ENCODE data around the gene LEFTY2.

The LEFTY2 gene

GRCh38 chr1:225907341-225907740 lies 33.7 kb downstream of the LEFTY2 start:
- Histone ChIP-seq H3K4me3 (ENCODE audit: low read depth, low read length) (no peak overlapping the region), H3K36me3 (ENCODE audit: control insufficient read depth in 2 of 2, insufficient read depth in 1 of 2, low read length in 2 of 2) (no peaks in the 10 kb centered on the region), H3K9me3 (ENCODE audit: control insufficient read depth, insufficient read depth, low read depth, low read length) (no peaks in the 10 kb centered on the region), H3K4me1 (ENCODE audit: control insufficient read depth, insufficient read depth, low read length) (no peaks in the 10 kb centered on the region), H3K27ac (ENCODE audit: extremely low read depth, low read depth, low read length) (no peak overlapping the region)
- ChIA-PET POLR2A (no interaction called here), CTCF (interaction anchor here (2.9 kb wide), 1 partner anchor 433 kb away, joined by 18 read pairs; no protein-coding TSS in a partner anchor)
- TF ChIP-seq ZNF621 (tag by site-specific recombination; IDR thresholded peaks at IDR 0.05) (no peak), ZNF473 (tag by site-specific recombination; IDR thresholded peaks at IDR 0.05) (no peak), ZNF2 (tag by site-specific recombination; IDR thresholded peaks at IDR 0.05) (no peak), ZNF350 (tag by site-specific recombination; IDR thresholded peaks at IDR 0.05) (no peak), ZNF174 (tag by site-specific recombination; IDR thresholded peaks at IDR 0.05) (no peak), ZNF600 (tag by site-specific recombination; IDR thresholded peaks at IDR 0.05) (no peak), ZNF280D (tag by site-specific recombination; IDR thresholded peaks at IDR 0.05) (no peak)

GRCh38 chr1:225906467-225906866 lies 34.6 kb downstream of the LEFTY2 start:
- CTCF ChIA-PET: interaction anchor here (0.7 to 2.9 kb wide), 5 partner anchors 9 to 432 kb away, joined by 3 to 18 read pairs (median 3); no protein-coding TSS in a partner anchor
- H3K9me3 ChIP-seq (ENCODE audit: control insufficient read depth, insufficient read depth, low read depth, low read length): no peaks in the 10 kb centered on the region
- no peak overlapping the region for H3K4me3 ChIP-seq (ENCODE audit: low read depth, low read length)

More at GRCh38 chr1:225906467-225906866, 34.6 kb downstream of the LEFTY2 start:
- no peaks in the 10 kb centered on the region for H3K4me1 ChIP-seq (ENCODE audit: control insufficient read depth, insufficient read depth, low read length)
- TF ChIP-seq ZSCAN23 (tag by site-specific recombination; IDR thresholded peaks at IDR 0.05) (no peak), ZNF24 (tag by site-specific recombination; IDR thresholded peaks at IDR 0.05) (no peak), ZNF76 (tag by site-specific recombination; IDR thresholded peaks at IDR 0.05; ENCODE audit: borderline replicate concordance, low read depth) (no peak), HIC1 (tag by site-specific recombination; IDR thresholded peaks at IDR 0.05) (no peak), YY2 (tag by site-specific recombination; IDR thresholded peaks at IDR 0.05) (no peak), HOXD13 (CRISPR knock-in tag; IDR thresholded peaks at IDR 0.05; ENCODE audit: borderline replicate concordance) (no peak), ZBTB44 (tag by site-specific recombination; IDR thresholded peaks at IDR 0.05) (no peak), PRDM1 (tag by site-specific recombination; IDR thresholded peaks at IDR 0.05) (no peak), AEBP2 (tag by site-specific recombination; IDR thresholded peaks at IDR 0.05; ENCODE audit: borderline replicate concordance) (no peak), ZNF341 (tag by site-specific recombination; IDR thresholded peaks at IDR 0.05; ENCODE audit: low read depth) (no peak), ZNF521 (tag by site-specific recombination; IDR thresholded peaks at IDR 0.05) (no peak), ZBTB48 (tag by site-specific recombination; IDR thresholded peaks at IDR 0.05) (no peak)
- H3K27ac ChIP-seq (ENCODE audit: extremely low read depth, low read depth, low read length): no peak overlapping the region
- POLR2A ChIA-PET: interaction anchor here (0.6 to 1.1 kb wide), 2 partner anchors 18 to 72 kb away, joined by 3 read pairs; partner anchors contain the start of gene PYCR2
- H3K36me3 ChIP-seq (ENCODE audit: control insufficient read depth in 2 of 2, insufficient read depth in 1 of 2, low read length in 2 of 2): no peaks in the 10 kb centered on the region

Measured in HEK293 (cell line).